ENCODE results near the gene DNAJC10.
"Not testable (repeated sequence)": the region's sequence is repeated elsewhere in the genome, so short reads cannot be mapped to it uniquely, and the experiment has no call there.

DNAJC10 gene

GRCh38 chr2:182718459-182718858, 2.4 kb downstream of the DNAJC10 start:
- no peaks in the 10 kb centered on the region for H3K9me3 ChIP-seq (ENCODE audit: control insufficient read depth in 5 of 5, low read length in 5 of 5)
- peaks cover 2 to 17% (median 12%) of the 10 kb centered on the region in 5 donors for H3K36me3 ChIP-seq (ENCODE audit: control insufficient read depth in 5 of 5, insufficient read depth in 5 of 5, low read length in 5 of 5)
- H3K4me3 ChIP-seq (ENCODE audit: low read depth in 1 of 5, low read length in 5 of 5), result no peak overlapping the region

GRCh38 chr2:182719116-182719515, 3.1 kb downstream of the DNAJC10 start:
- H3K27ac ChIP-seq (ENCODE audit: low read depth, low read length), result not testable (repeated sequence)
- H3K36me3 ChIP-seq (ENCODE audit: control insufficient read depth in 5 of 5, insufficient read depth in 5 of 5, low read length in 5 of 5), result peaks cover 2 to 18% (median 14%) of the 10 kb centered on the region in 5 donors

More at GRCh38 chr2:182718459-182718858, 2.4 kb downstream of the DNAJC10 start:
- H3K9ac ChIP-seq (ENCODE audit: low read length in 5 of 5), result no peak overlapping the region
- no peak overlapping the region for H3K27ac ChIP-seq (ENCODE audit: low read depth, low read length)
- peaks cover 0 to 37% (median 29%) of the 10 kb centered on the region in 5 donors for H3K4me1 ChIP-seq (ENCODE audit: control insufficient read depth in 5 of 5, insufficient read depth in 5 of 5, low read length in 5 of 5)
- H3K27me3 ChIP-seq (ENCODE audit: control insufficient read depth in 5 of 5, insufficient read depth in 4 of 5, low read length in 5 of 5), result no peaks in the 10 kb centered on the region

GRCh38 chr2:182724656-182725055, 8.6 kb downstream of the DNAJC10 start:
- H3K36me3 ChIP-seq (ENCODE audit: control insufficient read depth in 5 of 5, insufficient read depth in 5 of 5, low read length in 5 of 5), result peaks cover 10 to 55% (median 35%) of the 10 kb centered on the region in 5 donors
- no peaks in the 10 kb centered on the region for H3K9me3 ChIP-seq (ENCODE audit: control insufficient read depth in 5 of 5, low read length in 5 of 5)

More at GRCh38 chr2:182719116-182719515, 3.1 kb downstream of the DNAJC10 start:
- H3K9ac ChIP-seq (ENCODE audit: low read length in 5 of 5); H3K9me3 ChIP-seq (ENCODE audit: control insufficient read depth in 5 of 5, low read length in 5 of 5); H3K27me3 ChIP-seq (ENCODE audit: control insufficient read depth in 5 of 5, insufficient read depth in 4 of 5, low read length in 5 of 5); H3K4me3 ChIP-seq (ENCODE audit: low read depth in 1 of 5, low read length in 5 of 5): not testable (repeated sequence)
- peaks cover 0 to 31% (median 27%) of the 10 kb centered on the region in 5 donors for H3K4me1 ChIP-seq (ENCODE audit: control insufficient read depth in 5 of 5, insufficient read depth in 5 of 5, low read length in 5 of 5)

GRCh38 chr2:182726473-182726872, 10.4 kb downstream of the DNAJC10 start:
- Histone ChIP-seq H3K27ac (ENCODE audit: low read depth, low read length) (no peak overlapping the region), H3K27me3 (ENCODE audit: control insufficient read depth in 5 of 5, insufficient read depth in 4 of 5, low read length in 5 of 5) (no peaks in the 10 kb centered on the region), H3K4me3 (ENCODE audit: low read depth in 1 of 5, low read length in 5 of 5) (no peak overlapping the region), H3K9ac (ENCODE audit: low read length in 5 of 5) (no peak overlapping the region), H3K36me3 (ENCODE audit: control insufficient read depth in 5 of 5, insufficient read depth in 5 of 5, low read length in 5 of 5) (peaks cover 9 to 51% (median 32%) of the 10 kb centered on the region in 5 donors), H3K4me1 (ENCODE audit: control insufficient read depth in 5 of 5, insufficient read depth in 5 of 5, low read length in 5 of 5) (no peaks in the 10 kb centered on the region), H3K9me3 (ENCODE audit: control insufficient read depth in 5 of 5, low read length in 5 of 5) (no peaks in the 10 kb centered on the region)

More at GRCh38 chr2:182724656-182725055, 8.6 kb downstream of the DNAJC10 start:
- no peak overlapping the region for H3K4me3 ChIP-seq (ENCODE audit: low read depth in 1 of 5, low read length in 5 of 5)
- H3K27ac ChIP-seq (ENCODE audit: low read depth, low read length), result no peak overlapping the region
- H3K27me3 ChIP-seq (ENCODE audit: control insufficient read depth in 5 of 5, insufficient read depth in 4 of 5, low read length in 5 of 5), result no peaks in the 10 kb centered on the region
- H3K4me1 ChIP-seq (ENCODE audit: control insufficient read depth in 5 of 5, insufficient read depth in 5 of 5, low read length in 5 of 5), result no peaks in the 10 kb centered on the region
- H3K9ac ChIP-seq (ENCODE audit: low read length in 5 of 5), result no peak overlapping the region

- no peak overlapping the region for H3K27ac ChIP-seq (ENCODE audit: low read depth, low read length)
- H3K4me3 ChIP-seq (ENCODE audit: low read depth in 1 of 5, low read length in 5 of 5), result no peak overlapping the region
- peaks cover 11 to 55% (median 31%) of the 10 kb centered on the region in 5 donors for H3K36me3 ChIP-seq (ENCODE audit: control insufficient read depth in 5 of 5, insufficient read depth in 5 of 5, low read length in 5 of 5)
- H3K4me1 ChIP-seq (ENCODE audit: control insufficient read depth in 5 of 5, insufficient read depth in 5 of 5, low read length in 5 of 5), result no peaks in the 10 kb centered on the region
- no peak overlapping the region for H3K9ac ChIP-seq (ENCODE audit: low read length in 5 of 5)
- no peaks in the 10 kb centered on the region for H3K9me3 ChIP-seq (ENCODE audit: control insufficient read depth in 5 of 5, low read length in 5 of 5)
- H3K27me3 ChIP-seq (ENCODE audit: control insufficient read depth in 5 of 5, insufficient read depth in 4 of 5, low read length in 5 of 5), result no peaks in the 10 kb centered on the region
These were observed 12.0 kb downstream of the DNAJC10 start for GRCh38 chr2:182728014-182728413.

GRCh38 chr2:182729710-182730339, 13.8 kb downstream of the DNAJC10 start:
- Histone ChIP-seq H3K27me3 (ENCODE audit: control insufficient read depth in 5 of 5, insufficient read depth in 4 of 5, low read length in 5 of 5) (no peaks in the 10 kb centered on the region), H3K9ac (ENCODE audit: low read length in 5 of 5) (no peak overlapping the region), H3K4me1 (ENCODE audit: control insufficient read depth in 5 of 5, insufficient read depth in 5 of 5, low read length in 5 of 5) (no peaks in the 10 kb centered on the region), H3K27ac (ENCODE audit: low read depth, low read length) (no peak overlapping the region), H3K36me3 (ENCODE audit: control insufficient read depth in 5 of 5, insufficient read depth in 5 of 5, low read length in 5 of 5) (peaks cover 11 to 48% (median 22%) of the 10 kb centered on the region in 5 donors), H3K9me3 (ENCODE audit: control insufficient read depth in 5 of 5, low read length in 5 of 5) (no peaks in the 10 kb centered on the region), H3K4me3 (ENCODE audit: low read depth in 1 of 5, low read length in 5 of 5) (no peak overlapping the region)

GRCh38 chr2:182730486-182730885, 14.4 kb downstream of the DNAJC10 start:
- Histone ChIP-seq H3K27ac (ENCODE audit: low read depth, low read length) (no peak overlapping the region), H3K9me3 (ENCODE audit: control insufficient read depth in 5 of 5, low read length in 5 of 5) (no peaks in the 10 kb centered on the region), H3K4me3 (ENCODE audit: low read depth in 1 of 5, low read length in 5 of 5) (no peak overlapping the region), H3K27me3 (ENCODE audit: control insufficient read depth in 5 of 5, insufficient read depth in 4 of 5, low read length in 5 of 5) (no peaks in the 10 kb centered on the region), H3K36me3 (ENCODE audit: control insufficient read depth in 5 of 5, insufficient read depth in 5 of 5, low read length in 5 of 5) (peaks cover 8 to 42% (median 16%) of the 10 kb centered on the region in 5 donors), H3K4me1 (ENCODE audit: control insufficient read depth in 5 of 5, insufficient read depth in 5 of 5, low read length in 5 of 5) (no peaks in the 10 kb centered on the region), H3K9ac (ENCODE audit: low read length in 5 of 5) (no peak overlapping the region)

- no peak overlapping the region for H3K9ac ChIP-seq (ENCODE audit: low read length in 5 of 5)
- no peaks in the 10 kb centered on the region for H3K27me3 ChIP-seq (ENCODE audit: control insufficient read depth in 5 of 5, insufficient read depth in 4 of 5, low read length in 5 of 5)
- H3K9me3 ChIP-seq (ENCODE audit: control insufficient read depth in 5 of 5, low read length in 5 of 5), result no peaks in the 10 kb centered on the region
- no peak overlapping the region for H3K27ac ChIP-seq (ENCODE audit: low read depth, low read length)
- H3K36me3 ChIP-seq (ENCODE audit: control insufficient read depth in 5 of 5, insufficient read depth in 5 of 5, low read length in 5 of 5), result peaks cover 13 to 38% (median 21%) of the 10 kb centered on the region in 5 donors
- no peaks in the 10 kb centered on the region for H3K4me1 ChIP-seq (ENCODE audit: control insufficient read depth in 5 of 5, insufficient read depth in 5 of 5, low read length in 5 of 5)
- no peak overlapping the region for H3K4me3 ChIP-seq (ENCODE audit: low read depth in 1 of 5, low read length in 5 of 5)
These were observed 16.7 kb downstream of the DNAJC10 start for GRCh38 chr2:182732736-182733135.

GRCh38 chr2:182733572-182733971, 17.5 kb downstream of the DNAJC10 start:
- no peaks in the 10 kb centered on the region for H3K4me1 ChIP-seq (ENCODE audit: control insufficient read depth in 5 of 5, insufficient read depth in 5 of 5, low read length in 5 of 5)
- no peak overlapping the region for H3K27ac ChIP-seq (ENCODE audit: low read depth, low read length)
- no peak overlapping the region for H3K9ac ChIP-seq (ENCODE audit: low read length in 5 of 5)
- no peaks in the 10 kb centered on the region for H3K9me3 ChIP-seq (ENCODE audit: control insufficient read depth in 5 of 5, low read length in 5 of 5)
- H3K27me3 ChIP-seq (ENCODE audit: control insufficient read depth in 5 of 5, insufficient read depth in 4 of 5, low read length in 5 of 5), result no peaks in the 10 kb centered on the region
- no peak overlapping the region for H3K4me3 ChIP-seq (ENCODE audit: low read depth in 1 of 5, low read length in 5 of 5)
- H3K36me3 ChIP-seq (ENCODE audit: control insufficient read depth in 5 of 5, insufficient read depth in 5 of 5, low read length in 5 of 5), result peaks cover 13 to 40% (median 25%) of the 10 kb centered on the region in 5 donors

- peaks cover 12 to 33% (median 22%) of the 10 kb centered on the region in 5 donors for H3K36me3 ChIP-seq (ENCODE audit: control insufficient read depth in 5 of 5, insufficient read depth in 5 of 5, low read length in 5 of 5)
- not testable (repeated sequence) for H3K27me3 ChIP-seq (ENCODE audit: control insufficient read depth in 5 of 5, insufficient read depth in 4 of 5, low read length in 5 of 5); H3K9me3 ChIP-seq (ENCODE audit: control insufficient read depth in 5 of 5, low read length in 5 of 5); H3K4me3 ChIP-seq (ENCODE audit: low read depth in 1 of 5, low read length in 5 of 5); H3K4me1 ChIP-seq (ENCODE audit: control insufficient read depth in 5 of 5, insufficient read depth in 5 of 5, low read length in 5 of 5); H3K27ac ChIP-seq (ENCODE audit: low read depth, low read length); H3K9ac ChIP-seq (ENCODE audit: low read length in 5 of 5)
These were observed 20.8 kb downstream of the DNAJC10 start for GRCh38 chr2:182736856-182737255.

Measured in subcutaneous abdominal adipose tissue (tissue), 5 donors.